CD4-positive, alpha-beta T cell treated with Interleukin-17A for 1 hour (primary cell): ENCODE results near the gene SLC39A3.

ENCODE experiments used
- DNase-seq: peaks from one replicate; pipeline ENCODE4 v3.0.0-alpha.2; 2020

SLC39A3 gene

GRCh38 chr19:2768365-2769132 lies 28.7 kb upstream of the SLC39A3 start:
- DNase-seq = no peak

GRCh38 chr19:2767688-2768087 lies 27.9 kb upstream of the SLC39A3 start:
- DNase-seq = no peak

- DNase-seq = no peak
Observed at GRCh38 chr19:2766594-2767372, 27.0 kb upstream of the SLC39A3 start.

- DNase-seq = no peak
Observed at GRCh38 chr19:2765376-2765775, 25.6 kb upstream of the SLC39A3 start.

- DNase-seq = no peak
Observed at GRCh38 chr19:2764945-2765344, 25.1 kb upstream of the SLC39A3 start.

- no peak for DNase-seq
Observed at GRCh38 chr19:2763687-2764086, 23.9 kb upstream of the SLC39A3 start.

- DNase-seq = no peak
Observed at GRCh38 chr19:2762783-2763496, 23.1 kb upstream of the SLC39A3 start.

- DNase-seq = no peak
Observed at GRCh38 chr19:2761876-2762782, 22.3 kb upstream of the SLC39A3 start.

- no peak for DNase-seq
Observed at GRCh38 chr19:2761309-2761677, 21.5 kb upstream of the SLC39A3 start.

GRCh38 chr19:2759965-2760364 lies 20.1 kb upstream of the SLC39A3 start:
- no peak for DNase-seq

GRCh38 chr19:2759362-2759761 lies 19.5 kb upstream of the SLC39A3 start:
- DNase-seq = no peak

- peak; percentile 15 for DNase-seq
Observed at GRCh38 chr19:2758601-2759313, 18.9 kb upstream of the SLC39A3 start.

- no peak for DNase-seq
Observed at GRCh38 chr19:2756921-2757881, 17.4 kb upstream of the SLC39A3 start.

- DNase-seq = no peak
Observed at GRCh38 chr19:2756477-2756876, 16.7 kb upstream of the SLC39A3 start.

GRCh38 chr19:2755811-2756210 lies 16.0 kb upstream of the SLC39A3 start:
- no peak for DNase-seq

- DNase-seq = no peak
Observed at GRCh38 chr19:2755448-2755705, 15.6 kb upstream of the SLC39A3 start.

- DNase-seq = no peak
Observed at GRCh38 chr19:2754659-2755447, 15.0 kb upstream of the SLC39A3 start.

- DNase-seq = no peak
Observed at GRCh38 chr19:2751438-2751830, 11.6 kb upstream of the SLC39A3 start.

- no peak for DNase-seq
Observed at GRCh38 chr19:2750808-2751437, 11.1 kb upstream of the SLC39A3 start.

- no peak for DNase-seq
Observed at GRCh38 chr19:2747349-2747748, 7.5 kb upstream of the SLC39A3 start.
